Endodermal cell (in vitro differentiated cells): ENCODE results near the gene BCLAF3. TPM values are rescaled to one million over a fixed set of nuclear protein-coding genes. Genes with fewer than 3 reads are reported as not detected.

Experiments used
- DNase-seq: peaks from one replicate; pipeline ENCODE4 v3.0.0-alpha.2; 2017
- H3K27ac ChIP-seq: 2 replicates; pipeline ENCODE4 v1.5.1; 2013; ENCODE audit warnings: mild to moderate bottlenecking, low read depth, low read length, moderate library complexity
- H3K27me3 ChIP-seq: 2 replicates; pipeline ENCODE4 v1.6.1; 2013; ENCODE audit warnings: mild to moderate bottlenecking, low read length, moderate library complexity; ENCODE audit not compliant: insufficient read depth, control insufficient read depth, poor library complexity, severe bottlenecking
- H3K36me3 ChIP-seq: 2 replicates; pipeline ENCODE4 v1.7.0; 2013; ENCODE audit warnings: mild to moderate bottlenecking, low read length, moderate library complexity; ENCODE audit not compliant: control insufficient read depth, insufficient read depth
- H3K4me1 ChIP-seq: one replicate; pipeline ENCODE4 v1.7.0; 2013; ENCODE audit warnings: low read length; ENCODE audit not compliant: control insufficient read depth, insufficient read depth
- H3K4me3 ChIP-seq: 2 replicates; pipeline ENCODE4 v1.5.1; 2013; ENCODE audit warnings: mild to moderate bottlenecking, low read length, moderate library complexity
- H3K9ac ChIP-seq: 2 replicates; pipeline ENCODE4 v1.6.1; 2013; ENCODE audit warnings: mild to moderate bottlenecking, low read length, moderate library complexity; ENCODE audit not compliant: poor library complexity, severe bottlenecking; ENCODE audit errors: extremely low read depth
- H3K9me3 ChIP-seq: 2 replicates; pipeline ENCODE4 v1.6.1; 2013; ENCODE audit warnings: mild to moderate bottlenecking, low read length, moderate library complexity; ENCODE audit not compliant: control insufficient read depth
- H3K27ac Mint-ChIP-seq: 2 replicates; pipeline ENCODE4 v1.8.0; 2020; ENCODE audit warnings: mixed read lengths
- H3K27me3 Mint-ChIP-seq: 2 replicates; pipeline ENCODE4 v1.8.0; 2021; ENCODE audit warnings: mild to moderate bottlenecking, mixed read lengths; ENCODE audit not compliant: insufficient read depth
- H3K36me3 Mint-ChIP-seq: 2 replicates; pipeline ENCODE4 v1.8.0; 2020; ENCODE audit warnings: low read depth, mixed read lengths
- H3K4me1 Mint-ChIP-seq: 2 replicates; pipeline ENCODE4 v1.8.0; 2020; ENCODE audit warnings: mixed read lengths
- H3K4me3 Mint-ChIP-seq: 2 replicates; pipeline ENCODE4 v1.8.0; 2020; ENCODE audit warnings: mild to moderate bottlenecking, moderate library complexity, mixed read lengths
- H3K9me3 Mint-ChIP-seq: 2 replicates; pipeline ENCODE4 v1.8.0; 2020; ENCODE audit warnings: mild to moderate bottlenecking, mixed read lengths
- WGBS, 2 experiments: methylation state at CpG; one replicate each; pipeline versions ENCODE4 v1.1.5 to v1.1.7; 2013; ENCODE audit warnings: missing lambda C conversion rate in 2 of 2, mixed read lengths in 1 of 2; ENCODE audit not compliant: insufficient coverage in 1 of 2, insufficient read length in 1 of 2; 5-methylcytosine and 5-hydroxymethylcytosine counted together
- total RNA-seq, 2 donors: library from RNA; stranded (reverse); fragmentation: NEBNext Ultra II Directional in 1 of 2; extraction: Animal tissue kit (Norgen Biotek cat#: 25700) in 1 of 2; gene quantifications; 2 replicates in 1 of 2; 3 replicates in 1 of 2; pipeline ENCODE4 v1.2.1, GENCODE V29; 2021
- TF ChIP-seq, protein P1 (sequence below): fragments of 200-600 bp; sonication (generic); conservative IDR thresholded peaks from 2 replicates; pipeline ENCODE4 v1.5.0; 2021; ENCODE audit warnings: antibody characterized with exemption, mild to moderate bottlenecking

Gene BCLAF3
- total RNA-seq, 2 donors from 2014 or later, result 8.7 to 9.7 TPM

- no peaks in the 10 kb centered on the region for H3K27me3 ChIP-seq
- peaks cover 5% of the 10 kb centered on the region for H3K36me3 ChIP-seq
- Mint-ChIP-seq H3K27ac (no peak overlapping the region), H3K9me3 (peaks cover 46% of the 10 kb centered on the region), H3K4me3 (no peak overlapping the region), H3K4me1 (no peaks in the 10 kb centered on the region), H3K36me3 (peaks cover 6% of the 10 kb centered on the region), H3K27me3 (no peaks in the 10 kb centered on the region)
- TF ChIP-seq, protein P1, sequence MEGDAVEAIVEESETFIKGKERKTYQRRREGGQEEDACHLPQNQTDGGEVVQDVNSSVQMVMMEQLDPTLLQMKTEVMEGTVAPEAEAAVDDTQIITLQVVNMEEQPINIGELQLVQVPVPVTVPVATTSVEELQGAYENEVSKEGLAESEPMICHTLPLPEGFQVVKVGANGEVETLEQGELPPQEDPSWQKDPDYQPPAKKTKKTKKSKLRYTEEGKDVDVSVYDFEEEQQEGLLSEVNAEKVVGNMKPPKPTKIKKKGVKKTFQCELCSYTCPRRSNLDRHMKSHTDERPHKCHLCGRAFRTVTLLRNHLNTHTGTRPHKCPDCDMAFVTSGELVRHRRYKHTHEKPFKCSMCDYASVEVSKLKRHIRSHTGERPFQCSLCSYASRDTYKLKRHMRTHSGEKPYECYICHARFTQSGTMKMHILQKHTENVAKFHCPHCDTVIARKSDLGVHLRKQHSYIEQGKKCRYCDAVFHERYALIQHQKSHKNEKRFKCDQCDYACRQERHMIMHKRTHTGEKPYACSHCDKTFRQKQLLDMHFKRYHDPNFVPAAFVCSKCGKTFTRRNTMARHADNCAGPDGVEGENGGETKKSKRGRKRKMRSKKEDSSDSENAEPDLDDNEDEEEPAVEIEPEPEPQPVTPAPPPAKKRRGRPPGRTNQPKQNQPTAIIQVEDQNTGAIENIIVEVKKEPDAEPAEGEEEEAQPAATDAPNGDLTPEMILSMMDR, result no peak
- H3K9ac ChIP-seq, result no peak overlapping the region
- no peak for DNase-seq
- no peak overlapping the region for H3K27ac ChIP-seq
- no peaks in the 10 kb centered on the region for H3K4me1 ChIP-seq
- H3K9me3 ChIP-seq, result no peaks in the 10 kb centered on the region
- no peak overlapping the region for H3K4me3 ChIP-seq
- WGBS, 2 experiments, result 95% methylated on average over 7 of the region's 9 CpGs; no CpG with 5 or more reads in 1 of the 2 experiments
Measured at GRCh38 chrX:19964017-19964710, 26.7 kb downstream of the BCLAF3 start.

DNA sequence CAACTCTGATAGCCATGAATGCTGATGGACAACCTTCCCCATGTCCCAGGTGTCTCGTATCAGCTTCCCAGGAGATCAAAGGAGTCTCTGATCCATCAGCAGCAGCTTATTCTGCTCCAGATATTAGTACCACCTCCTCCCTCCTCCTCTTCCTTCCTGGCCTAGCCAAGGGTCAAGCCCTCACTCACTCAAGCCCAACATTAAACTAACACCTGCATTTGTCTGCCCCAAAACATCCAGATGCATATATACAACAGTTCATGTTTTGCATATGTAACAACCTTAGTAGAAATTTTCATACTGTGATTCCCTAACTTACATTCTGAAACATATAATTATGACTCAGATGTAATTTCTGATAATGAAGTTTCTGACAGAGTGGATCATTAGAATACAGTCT lies 29.9 kb downstream of the BCLAF3 start:
- no peaks in the 10 kb centered on the region for H3K9me3 ChIP-seq
- no peak overlapping the region for H3K4me3 ChIP-seq
- H3K27ac Mint-ChIP-seq, result no peak overlapping the region
- TF ChIP-seq, protein P1, result no peak
- no peak overlapping the region for H3K4me3 Mint-ChIP-seq
- H3K9ac ChIP-seq, result no peak overlapping the region
- H3K27me3 ChIP-seq, result no peaks in the 10 kb centered on the region
- H3K36me3 Mint-ChIP-seq, result peaks cover 3% of the 10 kb centered on the region
- peaks cover 3% of the 10 kb centered on the region for H3K4me1 Mint-ChIP-seq
- H3K9me3 Mint-ChIP-seq, result peaks cover 33% of the 10 kb centered on the region
- no peaks in the 10 kb centered on the region for H3K4me1 ChIP-seq
- no peak overlapping the region for H3K27ac ChIP-seq
- H3K27me3 Mint-ChIP-seq, result no peaks in the 10 kb centered on the region
- DNase-seq, result no peak
- WGBS, 2 experiments, result 89% methylated on average over 1 of the region's 1 CpG; no CpG with 5 or more reads in 1 of the 2 experiments
- H3K36me3 ChIP-seq, result peaks cover 5% of the 10 kb centered on the region

- TF ChIP-seq, protein P1, result no peak
- no peak overlapping the region for H3K27ac ChIP-seq
- no peaks in the 10 kb centered on the region for H3K9me3 ChIP-seq
- no peaks in the 10 kb centered on the region for H3K4me1 ChIP-seq
- Mint-ChIP-seq H3K27me3 (no peaks in the 10 kb centered on the region), H3K36me3 (peaks cover 3% of the 10 kb centered on the region), H3K4me1 (peaks cover 3% of the 10 kb centered on the region), H3K9me3 (peaks cover 29% of the 10 kb centered on the region), H3K27ac (no peak overlapping the region), H3K4me3 (no peak overlapping the region)
- peaks cover 3% of the 10 kb centered on the region for H3K36me3 ChIP-seq
- no peak for DNase-seq
- H3K4me3 ChIP-seq, result no peak overlapping the region
- H3K9ac ChIP-seq, result no peak overlapping the region
- WGBS, 2 experiments, result 86 to 100% methylated on average over 2 to 5 of the region's 6 CpGs
- H3K27me3 ChIP-seq, result no peaks in the 10 kb centered on the region
Measured at GRCh38 chrX:19958552-19959486, 32.0 kb downstream of the BCLAF3 start.
